Right lobe of liver (tissue), 6 donors: Measurements from ENCODE around the gene ANKRD55. TPM values are rescaled to one million over a fixed set of nuclear protein-coding genes. Genes with fewer than 3 reads are reported as not detected.
"Not testable (repeated sequence)": the region's sequence is repeated elsewhere in the genome, so short reads cannot be mapped to it uniquely, and the experiment has no call there.

Source experiments
- ATAC-seq, 4 donors: fragments of 200-7000 bp; cut with Tn5 transposase; one replicate each; pipeline ENCODE4 v1.9.1; 2020; ENCODE audit warnings: mild to moderate bottlenecking in 4 of 4, moderate library complexity in 4 of 4
- DNase-seq, 3 donors: peaks; one replicate each; pipeline ENCODE4 v3.0.0-alpha.2; 2020
- H3K27ac ChIP-seq, 3 donors: fragments of 200-600 bp; one replicate each; pipeline ENCODE4 v1.8.0; 2022
- H3K27me3 ChIP-seq, 2 donors: fragments of 200-600 bp; one replicate each; pipeline ENCODE4 v1.8.0; 2022
- H3K36me3 ChIP-seq, 4 donors: fragments of 200-600 bp; sonication (generic) in 1 of 4; one replicate each; pipeline versions ENCODE4 v1.5.1 to v1.8.0; 2017 to 2022; ENCODE audit warnings: control low read depth in 1 of 4
- H3K4me1 ChIP-seq, 4 donors: fragments of 200-600 bp; sonication (generic) in 1 of 4; one replicate each; pipeline versions ENCODE4 v1.5.1 to v1.8.0; 2017 to 2022; ENCODE audit warnings: control low read depth in 1 of 4
- H3K4me3 ChIP-seq, 3 donors: fragments of 200-600 bp; one replicate each; pipeline ENCODE4 v1.8.0; 2022
- H3K9me3 ChIP-seq, 4 donors: fragments of 200-600 bp; sonication (generic) in 1 of 4; one replicate each; pipeline versions ENCODE4 v1.5.1 to v1.8.0; 2017 to 2022; ENCODE audit warnings: control low read depth in 1 of 4
- POLR2A ChIP-seq: fragments of 450-650 bp; IDR thresholded peaks from one replicate; pipeline ENCODE4 v1.6.1; 2017; ENCODE audit warnings: antibody characterized with exemption, mild to moderate bottlenecking
- WGBS: methylation state at CpG from one replicate; pipeline ENCODE4 v1.1.6; 2018; ENCODE audit warnings: low coverage, low lambda C conversion rate; ENCODE audit not compliant: insufficient coverage; ENCODE audit errors: missing lambda C conversion rate; 5-methylcytosine and 5-hydroxymethylcytosine counted together
- intact Hi-C, 2 donors: fragments of 100-400 bp; cut with DNase I; formaldehyde crosslinking; loops; one replicate each; pipeline versions ENCODE4 v1.11.2 to v1.14.1; 2022
- total RNA-seq, 6 experiments: library from RNA; depleted of rRNA in 2 of 6; stranded (reverse); fragments of >200 nt in 2 of 6; fragmentation: NEBNext Ultra II Directional in 3 of 6; extraction: Animal tissue kit (Norgen Biotek cat#: 25700) in 3 of 6; gene quantifications; one replicate each; pipeline versions ENCODE4 v1.1.0 to v1.2.4, GENCODE V29; 2016 to 2023
- TF ChIP-seq, protein P1 (sequence below), 4 donors: fragments of 200-600 bp in 3 of 4; fragments of 450-650 bp in 1 of 4; IDR thresholded peaks; one replicate each; pipeline versions ENCODE4 v1.5.1 to v1.8.0; 2016 to 2022; ENCODE audit warnings: antibody characterized with exemption in 4 of 4, mild to moderate bottlenecking in 2 of 4
- donor health status: DM: no; HTN: yes; CAD: no.
- donor health status: DM: no; HTN: no; CAD: no.
- donor health status: DM: no; HTN: no; CAD: no.
- donor health status: DM: no; HTN: yes; CAD: no.
- donor health status: DM: no; HTN: yes; CAD: no.

ANKRD55 gene
- total RNA-seq, 6 experiments from 2014 or later: 0.68 to 2.2 (median 1.2) TPM

DNA sequence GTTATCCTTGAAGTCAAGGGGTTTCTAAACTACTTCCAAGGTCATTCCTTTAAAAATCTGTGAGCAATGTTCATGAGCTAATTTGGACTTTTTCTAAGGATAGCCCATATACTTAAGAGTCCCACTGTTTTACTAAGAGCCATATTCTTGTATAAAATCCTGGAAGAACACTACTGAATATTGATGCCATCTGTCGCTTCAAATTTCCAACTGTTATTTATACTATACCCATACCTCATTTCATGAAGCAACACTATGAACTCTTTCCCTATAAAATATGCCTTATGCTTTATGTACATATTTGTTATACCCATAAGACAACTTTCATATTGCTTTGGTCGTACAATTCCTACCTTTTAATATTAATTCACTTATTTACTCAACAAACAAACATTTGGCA, 12.4 kb upstream of the ANKRD55 start:
- Histone ChIP-seq H3K36me3 (no peaks in the 10 kb centered on the region), H3K9me3 (no peaks in the 10 kb centered on the region), H3K4me1 (no peaks in the 10 kb centered on the region), H3K4me3 (no peak overlapping the region), H3K27ac (no peak overlapping the region), H3K27me3 (no peaks in the 10 kb centered on the region)
- intact Hi-C loops: no loop called here
- 85% methylated on average over 2 of the region's 2 CpGs for WGBS
- TF ChIP-seq, protein P1, sequence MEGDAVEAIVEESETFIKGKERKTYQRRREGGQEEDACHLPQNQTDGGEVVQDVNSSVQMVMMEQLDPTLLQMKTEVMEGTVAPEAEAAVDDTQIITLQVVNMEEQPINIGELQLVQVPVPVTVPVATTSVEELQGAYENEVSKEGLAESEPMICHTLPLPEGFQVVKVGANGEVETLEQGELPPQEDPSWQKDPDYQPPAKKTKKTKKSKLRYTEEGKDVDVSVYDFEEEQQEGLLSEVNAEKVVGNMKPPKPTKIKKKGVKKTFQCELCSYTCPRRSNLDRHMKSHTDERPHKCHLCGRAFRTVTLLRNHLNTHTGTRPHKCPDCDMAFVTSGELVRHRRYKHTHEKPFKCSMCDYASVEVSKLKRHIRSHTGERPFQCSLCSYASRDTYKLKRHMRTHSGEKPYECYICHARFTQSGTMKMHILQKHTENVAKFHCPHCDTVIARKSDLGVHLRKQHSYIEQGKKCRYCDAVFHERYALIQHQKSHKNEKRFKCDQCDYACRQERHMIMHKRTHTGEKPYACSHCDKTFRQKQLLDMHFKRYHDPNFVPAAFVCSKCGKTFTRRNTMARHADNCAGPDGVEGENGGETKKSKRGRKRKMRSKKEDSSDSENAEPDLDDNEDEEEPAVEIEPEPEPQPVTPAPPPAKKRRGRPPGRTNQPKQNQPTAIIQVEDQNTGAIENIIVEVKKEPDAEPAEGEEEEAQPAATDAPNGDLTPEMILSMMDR (IDR thresholded peaks at IDR 0.05): no peak
- TF ChIP-seq POLR2A: no peak
- ATAC-seq: no peak
- DNase-seq: no peak

DNA sequence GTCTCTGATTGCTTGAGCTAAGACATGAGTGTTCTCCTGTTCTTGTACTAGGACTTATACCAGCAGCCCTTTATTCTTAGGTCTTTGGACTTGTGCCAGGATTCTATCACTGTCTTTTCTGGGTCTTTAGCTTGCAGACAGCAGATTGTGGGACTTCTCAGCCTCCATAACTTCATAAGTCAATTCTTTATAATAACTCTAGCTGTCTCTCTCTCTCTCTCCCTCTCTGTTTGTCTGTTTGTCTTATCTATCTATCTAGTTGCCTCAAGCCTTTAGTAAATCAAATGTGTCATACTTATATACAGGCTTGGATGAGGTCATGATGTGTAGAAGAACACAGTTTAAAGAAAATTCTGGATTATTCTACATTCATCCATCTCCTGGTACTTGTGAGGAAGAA, 11.5 kb upstream of the ANKRD55 start:
- no peaks in the 10 kb centered on the region for H3K4me1 ChIP-seq
- intact Hi-C loops: no loop called here
- H3K4me3 ChIP-seq: no peak overlapping the region
- no peaks in the 10 kb centered on the region for H3K9me3 ChIP-seq
- H3K36me3 ChIP-seq: no peaks in the 10 kb centered on the region
- H3K27ac ChIP-seq: no peak overlapping the region
- no peaks in the 10 kb centered on the region for H3K27me3 ChIP-seq
- no peak for DNase-seq
- no peak for TF ChIP-seq POLR2A
- TF ChIP-seq, protein P1 (IDR thresholded peaks at IDR 0.05): no peak
- no peak for ATAC-seq

DNA sequence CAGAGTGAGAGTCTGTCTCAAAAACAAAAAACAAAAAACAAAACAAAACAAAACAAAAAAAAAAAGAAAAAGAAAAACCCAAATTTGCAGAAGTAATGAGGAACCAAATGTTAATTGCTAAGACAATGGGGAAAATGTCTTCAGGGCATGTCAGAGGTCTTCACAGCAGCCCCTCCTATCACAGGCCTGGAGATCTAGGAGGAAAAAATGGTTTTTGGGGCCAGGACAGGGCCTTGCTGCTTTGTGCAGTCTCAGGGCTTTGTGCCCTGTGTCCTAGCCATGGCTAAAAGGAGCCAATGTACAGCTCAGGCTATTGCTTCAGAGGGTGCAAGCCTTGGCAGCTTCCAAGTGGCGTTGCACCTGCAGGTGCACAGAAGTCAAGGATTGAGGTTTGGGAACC, 9.1 kb upstream of the ANKRD55 start:
- DNase-seq, H3K27me3 ChIP-seq, intact Hi-C loops, H3K4me1 ChIP-seq, H3K9me3 ChIP-seq, ATAC-seq, H3K27ac ChIP-seq, H3K36me3 ChIP-seq, H3K4me3 ChIP-seq: not testable (repeated sequence)
- 33% methylated on average over 1 of the region's 1 CpG for WGBS

DNA sequence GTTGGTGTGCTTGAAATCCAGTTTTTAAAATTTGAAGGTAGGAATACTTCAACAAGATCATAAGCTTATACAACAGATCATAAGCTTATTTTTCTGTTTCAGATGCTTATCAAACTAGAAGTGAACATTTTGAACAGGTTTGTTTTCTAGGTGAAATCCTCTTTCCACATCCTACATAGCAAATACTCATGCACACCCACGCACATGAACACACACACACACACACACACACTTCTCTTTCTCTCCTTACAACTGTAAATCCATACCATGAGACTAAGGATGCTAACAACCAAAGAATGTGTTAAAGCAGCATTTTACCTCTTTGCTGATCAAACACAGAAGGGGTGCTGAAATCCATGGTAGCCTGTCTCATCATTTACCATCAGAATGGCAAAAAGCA, 592 bp downstream of the ANKRD55 start:
- DNase-seq (no peak), ATAC-seq (no peak)
- no peaks in the 10 kb centered on the region for H3K27me3 ChIP-seq
- WGBS: 78% methylated on average over 1 of the region's 1 CpG
- intact Hi-C loops: no loop called here
- H3K4me3 ChIP-seq: no peak overlapping the region
- H3K9me3 ChIP-seq: no peaks in the 10 kb centered on the region
- no peak for TF ChIP-seq POLR2A
- TF ChIP-seq, protein P1 (IDR thresholded peaks at IDR 0.05): no peak
- no peaks in the 10 kb centered on the region for H3K36me3 ChIP-seq
- no peak overlapping the region for H3K27ac ChIP-seq
- H3K4me1 ChIP-seq: no peaks in the 10 kb centered on the region

DNA sequence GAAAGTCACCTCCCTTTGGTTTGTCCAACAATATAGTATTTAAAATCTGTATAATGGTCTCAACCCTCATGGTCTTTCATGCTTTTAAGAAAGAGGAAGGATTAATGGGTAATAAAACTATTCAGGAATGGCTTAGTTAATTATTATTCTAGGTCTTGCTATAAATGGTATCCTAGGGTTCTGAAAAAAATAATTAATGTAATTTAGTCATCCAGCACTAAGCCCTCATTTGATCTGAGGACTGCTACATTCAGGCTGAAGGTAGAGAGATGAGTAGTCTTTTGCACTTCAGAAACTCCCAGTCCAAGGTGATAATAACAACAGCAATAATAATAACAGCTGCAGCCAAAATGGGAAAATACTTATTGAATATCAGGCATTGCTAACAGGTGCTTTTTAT, 2.6 kb downstream of the ANKRD55 start:
- Histone ChIP-seq H3K4me1 (no peaks in the 10 kb centered on the region), H3K4me3 (no peak overlapping the region), H3K27me3 (no peaks in the 10 kb centered on the region), H3K27ac (no peak overlapping the region), H3K9me3 (no peaks in the 10 kb centered on the region), H3K36me3 (no peaks in the 10 kb centered on the region)
- DNase-seq (no peak), ATAC-seq (no peak)
- no peak for TF ChIP-seq POLR2A
- TF ChIP-seq, protein P1 (IDR thresholded peaks at IDR 0.05): no peak
- intact Hi-C loops: no loop called here
